Hematopoietic multipotent progenitor cell treated with erythropoietin and hydrocortisone succinate and interleukin-3 and kit ligand, for 6 days (in vitro differentiated cells): Measurements from ENCODE around the gene RCOR1.
"Not testable (repeated sequence)": the region's sequence is repeated elsewhere in the genome, so short reads cannot be mapped to it uniquely, and the experiment has no call there.

Experiments used
- DNase-seq: peaks from one replicate; pipeline ENCODE4 v3.0.0-alpha.2; 2015

RCOR1 gene

GRCh38 chr14:102571478-102572042 lies 20.9 kb upstream of the RCOR1 start:
- DNase-seq, result no peak

- not testable (repeated sequence) for DNase-seq
These were observed 19.3 kb upstream of the RCOR1 start for GRCh38 chr14:102573161-102573560.

- DNase-seq, result peak; percentile 59
These were observed 18.8 kb upstream of the RCOR1 start for GRCh38 chr14:102573591-102574046.

GRCh38 chr14:102574281-102575159 lies 17.9 kb upstream of the RCOR1 start:
- no peak for DNase-seq

GRCh38 chr14:102575160-102575845 lies 17.1 kb upstream of the RCOR1 start:
- DNase-seq, result no peak

GRCh38 chr14:102575846-102576428 lies 16.5 kb upstream of the RCOR1 start:
- not testable (repeated sequence) for DNase-seq

- no peak for DNase-seq
These were observed 13.6 kb upstream of the RCOR1 start for GRCh38 chr14:102578821-102579220.

- no peak for DNase-seq
These were observed 12.5 kb upstream of the RCOR1 start for GRCh38 chr14:102579696-102580549.

GRCh38 chr14:102580550-102581110 lies 11.8 kb upstream of the RCOR1 start:
- no peak for DNase-seq

- no peak for DNase-seq
These were observed 11.3 kb upstream of the RCOR1 start for GRCh38 chr14:102581193-102581592.

- no peak for DNase-seq
These were observed 8.7 kb upstream of the RCOR1 start for GRCh38 chr14:102583726-102584125.

- DNase-seq, result peak; percentile 45
These were observed 7.3 kb upstream of the RCOR1 start for GRCh38 chr14:102584871-102585869.

- DNase-seq, result no peak
These were observed 5.9 kb upstream of the RCOR1 start for GRCh38 chr14:102586420-102587104.

GRCh38 chr14:102588821-102589220 lies 3.6 kb upstream of the RCOR1 start:
- DNase-seq, result no peak

GRCh38 chr14:102589761-102590290 lies 2.6 kb upstream of the RCOR1 start:
- DNase-seq, result no peak

GRCh38 chr14:102590667-102591099 lies 1.8 kb upstream of the RCOR1 start:
- peak; percentile 74 for DNase-seq

- DNase-seq, result peak; percentile 72
These were observed 991 bp upstream of the RCOR1 start for GRCh38 chr14:102591372-102591943.

GRCh38 chr14:102592763-102593060 lies 263 bp downstream of the RCOR1 start:
- DNase-seq, result no peak

- DNase-seq, result peak; percentile 67
These were observed 794 bp downstream of the RCOR1 start for GRCh38 chr14:102593061-102593824.
